ENCODE measurements around the gene WNT3A. TPM values are rescaled to one million over a fixed set of nuclear protein-coding genes. Genes with fewer than 3 reads are reported as not detected.
"Not testable (repeated sequence)": the region's sequence is repeated elsewhere in the genome, so short reads cannot be mapped to it uniquely, and the experiment has no call there.

The WNT3A gene, protein sequence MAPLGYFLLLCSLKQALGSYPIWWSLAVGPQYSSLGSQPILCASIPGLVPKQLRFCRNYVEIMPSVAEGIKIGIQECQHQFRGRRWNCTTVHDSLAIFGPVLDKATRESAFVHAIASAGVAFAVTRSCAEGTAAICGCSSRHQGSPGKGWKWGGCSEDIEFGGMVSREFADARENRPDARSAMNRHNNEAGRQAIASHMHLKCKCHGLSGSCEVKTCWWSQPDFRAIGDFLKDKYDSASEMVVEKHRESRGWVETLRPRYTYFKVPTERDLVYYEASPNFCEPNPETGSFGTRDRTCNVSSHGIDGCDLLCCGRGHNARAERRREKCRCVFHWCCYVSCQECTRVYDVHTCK
- not detected for total RNA-seq

DNA sequence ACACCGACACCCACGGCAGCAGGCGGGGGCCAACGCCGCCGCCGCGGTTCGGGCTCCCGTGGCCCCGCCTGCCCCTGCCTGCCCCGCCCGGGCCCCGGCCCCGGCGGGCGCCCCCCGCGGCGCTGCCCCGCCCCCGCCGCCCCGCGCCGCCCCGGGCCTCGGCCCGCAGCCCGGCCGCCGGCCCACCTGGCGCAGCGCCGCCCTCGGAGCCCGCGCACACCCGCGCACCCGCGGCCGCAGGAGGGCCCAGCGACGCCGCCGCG lies at the start of gene WNT3A:
WNT3A (plus strand) TSS at position 213 of the 263 bp plus-strand sequence. CDS start 131 bp downstream, outside the sequence.
- peaks cover 14 to 36% of the 10 kb centered on the region in 2 donors for H3K27me3 Mint-ChIP-seq
- no peak within 1 kb of the TSS for H3K4me3 Mint-ChIP-seq
- H3K9me3 Mint-ChIP-seq, result no peaks in the 10 kb centered on the region
- no peak within 1 kb of the TSS for H3K27ac Mint-ChIP-seq
- ATAC-seq (no peak), DNase-seq (ENCODE audit: low spot score) (no peak)
- H3K4me1 Mint-ChIP-seq (ENCODE audit: low read depth in 2 of 2), result no peaks in the 10 kb centered on the region
- no peaks in the 10 kb centered on the region for H3K36me3 Mint-ChIP-seq

DNA sequence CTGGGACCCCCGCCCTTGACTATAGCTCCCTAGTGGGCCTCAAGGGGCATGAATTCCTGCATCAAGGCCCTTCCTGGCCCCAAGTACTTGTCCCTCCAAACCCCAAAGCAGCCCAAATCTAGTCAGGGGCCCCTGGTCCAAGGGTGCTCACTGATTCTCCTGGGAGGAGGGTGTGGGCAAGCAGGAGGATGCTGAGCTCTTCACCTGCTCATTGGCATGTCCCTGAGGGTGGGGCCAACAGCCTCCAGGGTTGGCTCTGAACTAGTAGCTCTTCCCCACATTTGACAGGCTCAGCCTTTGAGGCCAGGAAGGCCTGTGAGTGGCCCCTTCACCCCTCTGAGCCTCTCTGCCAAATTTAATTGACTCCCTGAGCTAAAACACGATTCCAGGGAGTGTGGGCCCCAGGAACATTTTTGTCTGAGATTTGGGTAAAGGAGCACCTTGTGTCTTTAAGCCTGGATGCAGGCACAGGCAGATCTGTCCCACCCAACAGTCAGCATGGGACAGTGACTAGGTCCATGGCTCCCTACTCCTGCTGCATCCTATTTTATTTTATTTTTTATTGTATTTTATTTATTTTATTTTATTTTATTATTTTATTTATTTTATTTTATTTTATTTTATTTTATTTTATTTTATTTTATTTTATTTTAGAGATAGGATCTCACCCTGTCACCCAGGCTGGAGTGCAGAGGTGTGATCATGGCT lies 48.0 kb upstream of the WNT3A start:
- DNase-seq (ENCODE audit: low spot score), result no peak
- H3K9me3 Mint-ChIP-seq, result no peaks in the 10 kb centered on the region
- no peak overlapping the region for H3K27ac Mint-ChIP-seq
- peaks cover 9 to 11% of the 10 kb centered on the region in 2 donors for H3K4me1 Mint-ChIP-seq (ENCODE audit: low read depth in 2 of 2)
- H3K36me3 Mint-ChIP-seq, result no peaks in the 10 kb centered on the region
- H3K4me3 Mint-ChIP-seq, result no peak overlapping the region
- H3K27me3 Mint-ChIP-seq, result peaks cover 20 to 28% of the 10 kb centered on the region in 2 donors
- ATAC-seq, result no peak

DNA sequence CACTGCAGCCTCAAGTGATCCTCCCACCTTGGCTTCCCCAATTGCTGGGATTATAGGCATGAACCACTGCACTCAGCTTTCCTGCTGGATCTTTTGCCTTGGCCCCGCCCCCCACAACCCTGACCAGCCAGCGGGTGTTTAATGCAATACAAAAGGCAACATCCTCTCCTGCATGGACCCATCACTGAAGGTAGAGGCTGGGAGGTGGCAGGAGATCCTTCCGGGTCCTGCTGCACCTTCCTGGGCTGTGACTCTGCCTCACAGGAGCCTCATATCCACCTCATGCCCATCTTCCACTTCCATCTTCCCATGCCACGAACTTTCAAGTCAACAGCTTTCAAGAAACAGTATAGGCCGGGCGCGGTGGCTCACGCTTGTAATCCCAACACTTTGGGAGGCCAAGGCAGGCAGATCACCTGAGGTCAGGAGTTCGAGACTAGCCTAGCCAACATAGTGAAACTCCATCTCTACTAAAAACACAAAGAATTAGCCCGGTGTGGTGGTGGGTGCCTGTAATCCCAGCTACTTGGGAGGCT lies 47.4 kb upstream of the WNT3A start:
- Mint-ChIP-seq H3K4me1 (ENCODE audit: low read depth in 2 of 2) (peaks cover 9 to 11% of the 10 kb centered on the region in 2 donors), H3K36me3 (no peaks in the 10 kb centered on the region), H3K27me3 (peaks cover 15 to 26% of the 10 kb centered on the region in 2 donors), H3K9me3 (no peaks in the 10 kb centered on the region), H3K27ac (no peak overlapping the region), H3K4me3 (no peak overlapping the region)
- ATAC-seq (no peak), DNase-seq (ENCODE audit: low spot score) (no peak)

DNA sequence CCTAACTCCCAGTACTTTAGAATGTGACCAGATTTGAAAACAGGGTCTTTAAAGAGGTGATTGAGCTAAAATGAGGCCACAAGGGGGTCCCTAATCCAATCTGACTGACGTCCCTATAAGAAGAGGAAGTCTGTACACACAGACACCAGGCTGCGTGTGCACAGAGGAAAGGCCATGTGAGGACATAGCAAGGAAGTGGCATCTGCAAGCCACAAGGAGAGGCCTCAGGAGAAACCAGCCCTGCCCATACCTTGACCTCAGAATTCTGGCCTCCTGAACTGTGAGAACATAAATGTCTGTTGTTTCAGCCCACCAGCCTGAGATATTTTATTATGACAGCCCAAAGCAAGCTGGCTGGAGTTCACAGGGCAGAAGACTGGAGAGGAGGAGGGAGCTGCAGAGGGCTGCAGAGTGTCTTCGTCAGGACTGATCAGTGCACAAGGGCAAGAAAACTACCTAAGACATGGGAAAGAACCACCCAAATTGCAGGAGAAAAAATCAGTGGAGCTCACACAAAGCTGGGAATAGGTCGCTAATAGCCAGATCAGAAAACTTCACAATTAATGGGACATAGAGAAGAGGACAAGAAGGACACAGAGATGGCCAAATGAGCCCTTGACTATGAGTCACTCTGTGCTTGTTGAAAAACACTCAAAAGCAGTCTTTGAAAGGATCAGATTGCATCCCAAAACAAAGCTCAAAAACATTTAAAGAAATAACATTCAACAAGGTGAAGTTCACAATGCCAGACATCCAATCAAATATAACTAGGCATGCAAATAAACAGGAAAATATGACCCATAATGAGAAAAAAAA lies 44.9 kb upstream of the WNT3A start:
- H3K4me3 Mint-ChIP-seq, result no peak overlapping the region
- H3K27ac Mint-ChIP-seq, result no peak overlapping the region
- DNase-seq (ENCODE audit: low spot score) (no peak), ATAC-seq (peak in 1 of 2 donors; percentile 55)
- H3K36me3 Mint-ChIP-seq, result no peaks in the 10 kb centered on the region
- peaks cover 6 to 9% of the 10 kb centered on the region in 2 donors for H3K27me3 Mint-ChIP-seq
- peaks cover 9 to 11% of the 10 kb centered on the region in 2 donors for H3K4me1 Mint-ChIP-seq (ENCODE audit: low read depth in 2 of 2)
- H3K9me3 Mint-ChIP-seq, result no peaks in the 10 kb centered on the region

DNA sequence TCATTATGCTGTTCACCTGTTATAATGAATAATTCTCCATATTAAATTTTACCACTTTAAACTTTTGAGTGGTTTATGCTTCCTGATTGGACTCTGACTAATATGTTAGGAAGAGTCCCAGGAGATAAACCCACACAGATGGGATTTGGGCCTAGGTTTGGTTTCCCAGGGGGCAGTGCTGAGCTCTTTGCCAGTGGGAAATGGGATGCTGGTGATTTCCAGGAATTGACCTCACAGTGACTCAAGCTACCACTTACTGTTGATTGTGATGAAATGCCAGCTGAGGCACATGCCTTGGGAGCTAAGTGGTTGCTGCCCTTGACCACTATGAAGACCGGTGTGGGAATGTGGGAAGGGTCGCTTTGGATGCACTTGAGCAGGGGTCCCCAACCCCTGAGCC lies 40.1 kb upstream of the WNT3A start:
- H3K27ac Mint-ChIP-seq; H3K27me3 Mint-ChIP-seq; H3K4me1 Mint-ChIP-seq (ENCODE audit: low read depth in 2 of 2); H3K4me3 Mint-ChIP-seq; DNase-seq (ENCODE audit: low spot score); H3K36me3 Mint-ChIP-seq; H3K9me3 Mint-ChIP-seq; ATAC-seq: not testable (repeated sequence)

DNA sequence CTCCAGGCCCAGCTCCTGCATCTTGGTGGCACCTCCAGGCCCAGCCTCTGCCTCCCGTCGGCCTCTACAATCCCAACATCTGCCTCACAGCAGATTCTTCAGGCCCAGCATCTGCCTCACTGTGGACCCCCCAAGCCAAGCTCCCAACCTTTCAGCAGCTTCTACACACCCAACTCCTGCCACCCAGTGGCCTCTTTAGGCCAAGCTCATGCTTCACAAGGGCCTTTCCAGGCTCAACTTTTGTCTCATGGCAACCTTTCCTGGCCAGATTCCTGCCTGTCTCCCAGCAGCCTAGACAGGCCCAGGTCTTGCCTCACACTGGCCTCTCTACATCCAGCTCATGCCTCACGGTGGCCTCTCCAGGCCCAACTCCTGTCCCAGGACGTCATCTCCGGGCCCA lies 39.0 kb upstream of the WNT3A start:
- not testable (repeated sequence) for H3K9me3 Mint-ChIP-seq; ATAC-seq; H3K27ac Mint-ChIP-seq; H3K4me3 Mint-ChIP-seq; H3K4me1 Mint-ChIP-seq (ENCODE audit: low read depth in 2 of 2); H3K36me3 Mint-ChIP-seq; DNase-seq (ENCODE audit: low spot score); H3K27me3 Mint-ChIP-seq

DNA sequence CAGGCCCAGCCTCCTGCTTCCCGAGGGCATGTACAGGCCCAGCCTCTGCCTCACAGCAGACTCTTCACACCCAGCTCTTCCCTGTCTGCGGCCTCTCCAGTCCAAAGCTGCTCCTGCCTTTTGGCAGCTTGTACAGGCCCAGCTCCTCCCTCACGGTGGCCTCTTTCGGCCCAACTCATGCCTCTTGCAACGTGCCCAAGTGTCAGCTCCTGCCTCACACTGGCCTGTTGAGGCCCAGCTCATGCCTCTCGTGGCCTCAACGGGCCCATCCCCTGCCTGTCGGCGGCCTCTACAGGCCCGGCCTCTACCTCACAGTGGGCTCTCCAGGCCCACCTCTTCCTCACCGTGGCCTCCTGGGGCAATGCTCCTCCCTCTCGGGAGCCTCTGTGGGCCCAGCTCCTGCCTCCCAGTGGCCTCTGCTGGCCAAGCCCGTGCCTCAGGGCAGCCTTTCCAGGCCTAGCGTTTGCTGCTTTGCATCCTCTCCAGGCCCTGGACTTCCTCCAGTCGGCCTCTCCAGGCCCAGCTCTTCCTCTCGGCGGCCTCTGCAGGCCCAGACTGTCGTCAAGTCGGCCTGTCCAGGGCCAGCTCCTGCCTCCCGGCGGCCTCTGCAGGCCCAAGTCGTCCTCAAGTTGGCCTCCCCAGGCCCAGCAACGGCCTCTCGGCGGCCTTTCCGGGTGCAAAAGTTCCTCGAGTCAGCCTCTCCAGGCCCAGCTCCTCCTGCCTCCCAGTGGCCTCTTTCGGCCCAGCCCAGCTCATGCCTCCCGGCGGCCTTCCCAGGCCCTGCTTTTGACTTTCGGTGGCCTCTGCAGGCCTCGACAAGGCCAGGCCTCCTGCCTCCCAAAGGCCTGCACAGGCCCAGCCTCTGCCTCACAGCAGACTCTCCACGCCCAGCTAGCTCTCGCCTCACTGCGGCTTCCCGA lies 36.5 kb upstream of the WNT3A start:
- H3K36me3 Mint-ChIP-seq; H3K9me3 Mint-ChIP-seq; DNase-seq (ENCODE audit: low spot score); H3K4me3 Mint-ChIP-seq; H3K4me1 Mint-ChIP-seq (ENCODE audit: low read depth in 2 of 2); ATAC-seq; H3K27me3 Mint-ChIP-seq; H3K27ac Mint-ChIP-seq: not testable (repeated sequence)

DNA sequence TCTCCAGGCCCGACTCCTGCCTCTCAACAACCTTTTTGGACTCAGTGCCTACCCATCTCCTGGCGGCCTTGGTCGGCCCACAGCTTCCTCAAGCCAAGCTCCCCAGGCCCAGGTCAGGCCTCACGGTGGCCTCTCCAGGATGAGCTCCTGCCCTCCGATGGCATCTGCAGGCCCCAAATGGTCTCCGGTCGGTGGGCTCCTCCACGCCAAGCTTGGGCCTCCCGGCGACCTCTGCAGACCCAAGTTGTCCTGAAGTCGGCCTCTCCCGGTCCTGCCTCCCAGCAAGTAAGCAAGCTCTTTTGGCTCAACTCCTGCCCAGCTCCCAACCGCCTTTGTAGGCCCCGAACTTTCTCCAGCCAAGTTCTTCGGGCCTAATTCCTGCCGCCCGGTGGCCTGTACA lies 35.6 kb upstream of the WNT3A start:
- not testable (repeated sequence) for H3K9me3 Mint-ChIP-seq; ATAC-seq; H3K27ac Mint-ChIP-seq; H3K36me3 Mint-ChIP-seq; DNase-seq (ENCODE audit: low spot score); H3K4me1 Mint-ChIP-seq (ENCODE audit: low read depth in 2 of 2); H3K27me3 Mint-ChIP-seq; H3K4me3 Mint-ChIP-seq

DNA sequence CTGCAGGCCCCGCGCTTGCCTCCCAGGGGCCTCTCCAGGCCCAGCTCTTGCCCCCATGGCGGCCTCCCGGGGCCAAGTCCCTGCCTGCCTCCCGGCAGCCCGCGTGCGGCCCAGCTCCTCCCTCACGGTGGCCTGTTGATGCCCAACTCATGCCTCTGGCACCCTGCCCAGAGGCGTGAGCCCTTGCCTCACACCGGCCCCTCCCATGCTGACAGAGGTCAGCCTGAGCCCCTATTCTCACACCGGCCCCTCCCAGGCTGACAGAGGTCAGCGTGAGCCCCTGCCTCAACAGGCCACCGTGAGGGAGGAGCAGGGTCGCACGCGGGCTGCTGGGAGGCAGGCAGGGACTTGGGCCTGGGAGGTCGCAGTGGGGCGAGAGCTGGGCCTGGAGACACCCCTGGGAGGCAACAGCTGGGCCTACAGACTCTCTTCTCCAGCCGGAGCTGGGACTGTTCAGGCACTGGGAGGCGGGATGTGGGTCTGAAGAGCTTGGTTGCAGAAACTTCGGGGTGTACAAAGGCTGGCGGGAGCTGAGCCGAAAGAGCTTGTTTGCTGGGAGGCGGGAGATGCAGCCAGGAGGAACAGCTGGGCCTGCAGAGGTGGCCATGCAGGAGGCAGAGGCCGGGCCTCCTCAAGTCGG lies 35.0 kb upstream of the WNT3A start:
- DNase-seq (ENCODE audit: low spot score); H3K27ac Mint-ChIP-seq; H3K27me3 Mint-ChIP-seq; H3K4me3 Mint-ChIP-seq; H3K36me3 Mint-ChIP-seq; H3K9me3 Mint-ChIP-seq; ATAC-seq; H3K4me1 Mint-ChIP-seq (ENCODE audit: low read depth in 2 of 2): not testable (repeated sequence)

DNA sequence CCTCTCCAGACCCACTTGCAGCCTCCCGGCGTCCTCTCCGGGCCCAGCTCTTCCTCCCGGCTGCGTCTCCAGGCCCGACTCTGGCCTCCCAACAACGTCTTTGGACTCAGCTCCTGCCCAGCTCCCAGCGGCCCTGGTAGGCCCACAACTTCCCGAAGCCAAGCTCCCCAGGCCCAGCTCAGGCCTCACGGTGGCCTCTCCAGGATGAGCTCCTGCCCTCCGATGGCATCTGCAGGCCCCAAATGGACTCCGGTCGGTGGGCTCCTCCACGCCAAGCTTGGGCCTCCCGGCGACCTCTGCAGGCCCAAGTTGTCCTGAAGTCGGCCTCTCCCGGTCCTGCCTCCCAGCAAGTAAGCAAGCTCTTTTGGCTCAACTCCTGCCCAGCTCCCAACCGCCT lies 34.5 kb upstream of the WNT3A start:
- not testable (repeated sequence) for DNase-seq (ENCODE audit: low spot score); H3K4me3 Mint-ChIP-seq; H3K27me3 Mint-ChIP-seq; H3K27ac Mint-ChIP-seq; H3K9me3 Mint-ChIP-seq; ATAC-seq; H3K36me3 Mint-ChIP-seq; H3K4me1 Mint-ChIP-seq (ENCODE audit: low read depth in 2 of 2)

DNA sequence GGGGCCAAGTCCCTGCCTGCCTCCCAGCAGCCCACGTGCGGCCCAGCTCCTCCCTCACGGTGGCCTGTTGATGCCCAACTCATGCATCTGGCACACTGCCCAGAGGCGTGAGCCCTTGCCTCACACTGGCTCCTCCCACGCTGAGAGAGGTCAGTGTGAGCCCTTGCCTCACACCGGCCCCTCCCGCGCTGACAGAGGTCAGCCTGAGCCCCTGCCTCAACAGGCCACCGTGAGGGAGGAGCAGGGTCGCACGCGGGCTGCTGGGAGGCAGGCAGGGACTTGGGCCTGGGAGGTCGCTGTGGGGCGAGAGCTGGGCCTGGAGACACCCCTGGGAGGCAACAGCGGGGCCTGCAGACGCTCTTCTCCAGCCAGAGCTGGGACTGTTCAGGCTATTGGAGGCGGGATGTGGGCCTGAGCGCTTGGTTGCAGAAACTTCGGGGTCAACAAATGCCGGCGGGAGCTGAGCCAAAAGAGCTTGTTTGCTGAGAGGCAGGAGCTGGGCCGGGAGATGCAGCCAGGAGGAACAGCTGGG lies 33.9 kb upstream of the WNT3A start:
- H3K27ac Mint-ChIP-seq; DNase-seq (ENCODE audit: low spot score); H3K4me3 Mint-ChIP-seq; ATAC-seq; H3K4me1 Mint-ChIP-seq (ENCODE audit: low read depth in 2 of 2); H3K36me3 Mint-ChIP-seq; H3K9me3 Mint-ChIP-seq; H3K27me3 Mint-ChIP-seq: not testable (repeated sequence)

DNA sequence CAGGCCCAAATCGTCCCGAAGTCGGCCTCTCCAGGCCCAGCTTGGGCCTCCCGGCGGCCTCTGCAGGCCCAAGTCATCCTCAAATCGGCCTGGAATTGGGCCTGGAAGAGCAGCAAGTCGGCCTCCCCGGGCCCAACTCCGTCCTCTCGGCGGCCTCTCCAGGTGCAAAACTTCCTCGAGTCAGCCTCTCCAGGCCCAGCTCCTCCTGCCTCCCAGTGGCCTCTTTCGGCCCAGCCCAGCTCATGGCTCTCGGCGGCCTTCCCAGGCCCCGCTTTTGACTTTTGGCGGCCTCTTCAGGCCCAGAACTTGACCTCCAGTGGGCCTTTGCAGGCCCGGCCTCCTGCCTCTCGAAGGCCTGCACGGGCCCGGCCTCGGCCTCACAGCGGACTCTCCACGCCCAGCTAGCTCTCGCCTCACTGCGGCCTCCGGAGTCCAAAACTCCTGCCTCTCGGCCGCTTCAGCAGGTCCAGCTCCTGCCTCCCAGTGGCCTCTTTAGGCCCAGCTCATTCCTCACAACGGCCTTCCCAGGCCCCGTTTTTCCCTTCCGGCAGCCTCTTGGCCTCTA lies 33.0 kb upstream of the WNT3A start:
- not testable (repeated sequence) for H3K9me3 Mint-ChIP-seq; H3K36me3 Mint-ChIP-seq; DNase-seq (ENCODE audit: low spot score); H3K4me3 Mint-ChIP-seq; H3K4me1 Mint-ChIP-seq (ENCODE audit: low read depth in 2 of 2); ATAC-seq; H3K27me3 Mint-ChIP-seq; H3K27ac Mint-ChIP-seq

All from natural killer cell treated with Interleukin-12 subunit alpha and Interleukin-12 subunit beta and Interleukin-15 and Interleukin-18, amount 100 ng/mL, for 72 hours (primary cell).